OCI-LY3 (cell line): ENCODE results near the gene MTHFR.

Source experiments
- H2AFZ ChIP-seq: fragments of 200-600, 300-600 bp; shearing (Covaris generic); 2 replicates; pipeline ENCODE4 v1.6.0; 2014; ENCODE audit warnings: antibody characterized with exemption, low read depth, low read length
- H3K27ac ChIP-seq: fragments of 200-600, 300-600 bp; sonication (generic); 2 replicates; pipeline ENCODE4 v1.5.1; 2014; ENCODE audit warnings: mild to moderate bottlenecking, low read length, moderate library complexity, mixed read lengths
- H3K27me3 ChIP-seq: fragments of 200-600, 300-600 bp; sonication (generic); 2 replicates; pipeline ENCODE4 v1.6.1; 2014; ENCODE audit warnings: low read depth, low read length, mixed read lengths
- H3K36me3 ChIP-seq: fragments of 200-600, 300-600 bp; sonication (generic); replicated peaks from 2 replicates; pipeline ENCODE3; 2014; ENCODE audit warnings: low read depth, low read length, mixed read lengths
- H3K4me1 ChIP-seq: fragments of 300-600, 200-600 bp; sonication (generic); 2 replicates; pipeline ENCODE4 v1.6.1; 2014; ENCODE audit warnings: low read length, mixed read lengths
- H3K4me2 ChIP-seq: fragments of 200-600, 300-600 bp; sonication (generic); 2 replicates; pipeline ENCODE4 v1.6.1; 2014; ENCODE audit warnings: low read length, mixed read lengths
- H3K4me3 ChIP-seq: fragments of 300-600, 200-600 bp; sonication (generic); 2 replicates; pipeline ENCODE4 v1.5.1; 2014; ENCODE audit warnings: antibody characterized with exemption, mild to moderate bottlenecking, low read length, moderate library complexity
- H3K79me2 ChIP-seq: fragments of 300-600, 200-600 bp; shearing (Covaris generic); 2 replicates; pipeline ENCODE4 v1.6.1; 2014; ENCODE audit warnings: mild to moderate bottlenecking, low read length, mixed read lengths
- H3K9ac ChIP-seq: fragments of 300-600, 200-600 bp; shearing (Covaris generic); 2 replicates; pipeline ENCODE4 v1.6.0; 2014; ENCODE audit warnings: mild to moderate bottlenecking, low read length, moderate library complexity
- H3K9me3 ChIP-seq: fragments of 200-600, 300-600 bp; shearing (Covaris generic); 2 replicates; pipeline ENCODE4 v1.6.1; 2014; ENCODE audit warnings: low read length, mixed read lengths; ENCODE audit not compliant: insufficient read depth
- H4K20me1 ChIP-seq: fragments of 200-600, 300-600 bp; sonication (generic); 2 replicates; pipeline ENCODE4 v1.6.1; 2016; ENCODE audit warnings: low read length, mixed read lengths; ENCODE audit not compliant: insufficient read depth
- CTCF ChIP-seq: fragments of 200-600, 300-600 bp; sonication (generic); IDR thresholded peaks from 2 replicates; pipeline ENCODE4 v1.5.1; 2014; ENCODE audit warnings: antibody characterized with exemption, low read length, low read depth
- EZH2phosphoT487 ChIP-seq: fragments of 200-600 bp; shearing (Covaris generic); IDR thresholded peaks from 2 replicates; pipeline ENCODE4 v1.6.1; 2018; ENCODE audit warnings: antibody characterized with exemption, mixed run types, low read depth

Gene MTHFR

GRCh38 chr1:11835441-11836225, 29.9 kb upstream of the MTHFR start:
- H3K36me3 ChIP-seq, result peaks cover 9% of the 10 kb centered on the region
- H4K20me1 ChIP-seq, result no peaks in the 10 kb centered on the region
- no peak overlapping the region for H3K27ac ChIP-seq
- H3K4me1 ChIP-seq, result no peaks in the 10 kb centered on the region
- no peak overlapping the region for H3K4me3 ChIP-seq
- H3K9ac ChIP-seq, result no peak overlapping the region
- H3K79me2 ChIP-seq, result no peaks in the 10 kb centered on the region
- no peak overlapping the region for H2AFZ ChIP-seq
- no peak overlapping the region for H3K4me2 ChIP-seq
- no peak for TF ChIP-seq CTCF
- no peak for TF ChIP-seq EZH2phosphoT487
- no peaks in the 10 kb centered on the region for H3K27me3 ChIP-seq
- H3K9me3 ChIP-seq, result no peaks in the 10 kb centered on the region

- Histone ChIP-seq H3K36me3 (peaks cover 9% of the 10 kb centered on the region), H2AFZ (no peak overlapping the region), H3K4me3 (no peak overlapping the region), H4K20me1 (no peaks in the 10 kb centered on the region), H3K79me2 (no peaks in the 10 kb centered on the region), H3K27me3 (no peaks in the 10 kb centered on the region), H3K9me3 (no peaks in the 10 kb centered on the region), H3K4me1 (no peaks in the 10 kb centered on the region), H3K27ac (no peak overlapping the region), H3K9ac (no peak overlapping the region), H3K4me2 (no peak overlapping the region)
- TF ChIP-seq EZH2phosphoT487 (no peak), CTCF (no peak)
These were observed 28.1 kb upstream of the MTHFR start for GRCh38 chr1:11833900-11834299.

- Histone ChIP-seq H3K4me1 (no peaks in the 10 kb centered on the region), H3K4me2 (no peak overlapping the region), H4K20me1 (no peaks in the 10 kb centered on the region), H3K9ac (no peak overlapping the region), H2AFZ (no peak overlapping the region), H3K27me3 (no peaks in the 10 kb centered on the region), H3K79me2 (no peaks in the 10 kb centered on the region), H3K4me3 (no peak overlapping the region), H3K27ac (no peak overlapping the region), H3K9me3 (no peaks in the 10 kb centered on the region), H3K36me3 (peaks cover 9% of the 10 kb centered on the region)
- TF ChIP-seq EZH2phosphoT487 (no peak), CTCF (no peak)
These were observed 27.7 kb upstream of the MTHFR start for GRCh38 chr1:11833497-11833896.

GRCh38 chr1:11831945-11832725, 26.4 kb upstream of the MTHFR start:
- Histone ChIP-seq H3K4me3 (no peak overlapping the region), H3K9me3 (no peaks in the 10 kb centered on the region), H3K79me2 (no peaks in the 10 kb centered on the region), H3K9ac (no peak overlapping the region), H4K20me1 (no peaks in the 10 kb centered on the region), H3K36me3 (peaks cover 7% of the 10 kb centered on the region), H2AFZ (no peak overlapping the region), H3K27ac (no peak overlapping the region), H3K4me2 (no peak overlapping the region), H3K27me3 (no peaks in the 10 kb centered on the region), H3K4me1 (no peaks in the 10 kb centered on the region)
- no peak for TF ChIP-seq EZH2phosphoT487
- no peak for TF ChIP-seq CTCF
